NB4 (cell line): ENCODE measurements around the gene NLGN3.

Source experiments
- CTCF ChIP-seq: IDR thresholded peaks from one replicate; pipeline ENCODE4 v1.5.1; 2012; ENCODE audit warnings: low read depth, low read length
- MAX ChIP-seq: IDR thresholded peaks from 2 replicates; pipeline ENCODE4 v1.6.1; 2011; ENCODE audit warnings: low read depth, low read length
- MYC ChIP-seq: IDR thresholded peaks from 2 replicates; pipeline ENCODE4 v1.6.1; 2011; ENCODE audit warnings: low read depth, low read length
- POLR2A ChIP-seq: IDR thresholded peaks from 2 replicates; pipeline ENCODE4 v1.6.1; 2011; ENCODE audit warnings: mild to moderate bottlenecking; ENCODE audit not compliant: insufficient read length; ENCODE audit errors: extremely low read depth

- TF ChIP-seq POLR2A, result no peak
- no peak for TF ChIP-seq CTCF
- no peak for TF ChIP-seq MAX
- TF ChIP-seq MYC, result no peak
Observed at GRCh38 chrX:71100581-71101505, 43.8 kb upstream of the NLGN3 start.
